ENCODE results near the gene TMIE.

TMIE gene

DNA sequence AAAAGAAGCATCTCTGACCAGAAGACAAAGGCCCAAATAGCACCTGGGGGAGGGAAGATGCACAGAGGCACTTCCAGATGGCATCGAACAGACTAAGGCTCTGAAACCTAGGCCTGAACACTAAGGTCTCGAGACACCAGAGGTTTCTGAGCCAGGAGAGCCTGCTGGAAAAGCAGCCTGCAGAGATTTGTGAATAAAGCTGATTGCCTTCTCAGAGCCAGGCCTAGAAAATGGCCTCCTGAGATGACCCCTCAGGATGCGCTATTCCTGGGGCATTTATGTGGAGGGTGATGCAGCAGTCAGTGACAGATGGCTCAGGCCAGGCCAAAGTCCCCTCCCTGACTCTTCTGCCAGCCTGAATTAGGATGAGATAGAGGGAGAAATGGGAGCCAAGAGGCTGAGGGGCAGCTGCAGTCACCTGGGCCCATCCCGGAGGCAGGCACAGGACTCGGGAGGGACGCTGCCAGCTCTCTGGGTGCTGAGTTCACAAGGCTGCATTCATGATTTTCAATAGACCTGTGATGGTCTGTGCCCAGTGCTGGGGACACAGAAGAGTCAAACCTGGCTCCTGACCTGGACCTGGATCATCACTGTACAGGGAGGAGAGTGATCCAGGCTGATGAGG lies 9.6 kb downstream of the TMIE start:
- H3K27ac ChIP-seq (ENCODE audit: low read length), result no peak overlapping the region
- H3K4me1 ChIP-seq (ENCODE audit: low read length), result peaks cover 11% of the 10 kb centered on the region
- no peak for TF ChIP-seq CTCF (IDR thresholded peaks at IDR 0.05; ENCODE audit: low read depth, low read length)
- no peak for TF ChIP-seq EZH2phosphoT487 (IDR thresholded peaks at IDR 0.05; ENCODE audit: low read depth)
- peaks cover 26% of the 10 kb centered on the region for H3K36me3 ChIP-seq (replicated peaks; ENCODE audit: low read depth, low read length)
- no peaks in the 10 kb centered on the region for H3K27me3 ChIP-seq (ENCODE audit: low read depth, low read length)
- H3K9ac ChIP-seq (ENCODE audit: low read length), result no peak overlapping the region
- no peaks in the 10 kb centered on the region for H3K79me2 ChIP-seq (ENCODE audit: low read length)
- no peaks in the 10 kb centered on the region for H3K9me3 ChIP-seq (ENCODE audit: insufficient read depth, low read length)
- H4K20me1 ChIP-seq (ENCODE audit: insufficient read depth, low read length), result peaks cover 9% of the 10 kb centered on the region
- H3K4me3 ChIP-seq (ENCODE audit: low read length), result no peak overlapping the region
- H2AFZ ChIP-seq (ENCODE audit: low read depth, low read length), result no peak overlapping the region
- no peak overlapping the region for H3K4me2 ChIP-seq (ENCODE audit: low read length)

DNA sequence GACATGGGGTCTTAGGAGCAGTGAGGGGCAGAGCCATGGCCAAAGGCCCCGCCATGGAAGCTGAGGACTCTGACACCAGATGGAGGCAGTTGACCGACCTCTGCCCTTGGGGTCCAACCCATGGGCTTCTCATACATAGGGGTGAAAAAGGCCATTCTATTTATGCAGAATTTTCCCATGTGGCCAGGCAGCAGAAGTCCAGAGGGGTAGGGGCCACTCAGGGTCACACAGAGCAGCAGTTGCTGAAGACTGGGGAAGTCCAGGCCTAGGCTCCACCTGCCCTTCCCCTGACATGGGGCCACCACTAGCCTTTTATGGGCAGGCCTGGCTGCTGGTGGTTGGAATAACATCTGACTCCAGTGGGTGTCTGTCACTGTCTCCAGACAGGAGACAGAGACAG lies 10.1 kb downstream of the TMIE start:
- Histone ChIP-seq H3K27ac (ENCODE audit: low read length) (no peak overlapping the region), H3K36me3 (replicated peaks; ENCODE audit: low read depth, low read length) (peaks cover 21% of the 10 kb centered on the region), H3K27me3 (ENCODE audit: low read depth, low read length) (no peaks in the 10 kb centered on the region), H3K4me2 (ENCODE audit: low read length) (no peak overlapping the region), H4K20me1 (ENCODE audit: insufficient read depth, low read length) (peaks cover 7% of the 10 kb centered on the region; the same call in 1 of the 2 replicates), H2AFZ (ENCODE audit: low read depth, low read length) (no peak overlapping the region), H3K79me2 (ENCODE audit: low read length) (no peaks in the 10 kb centered on the region), H3K9me3 (ENCODE audit: insufficient read depth, low read length) (no peaks in the 10 kb centered on the region), H3K9ac (ENCODE audit: low read length) (no peak overlapping the region), H3K4me1 (ENCODE audit: low read length) (peaks cover 11% of the 10 kb centered on the region), H3K4me3 (ENCODE audit: low read length) (no peak overlapping the region)
- TF ChIP-seq EZH2phosphoT487 (IDR thresholded peaks at IDR 0.05; ENCODE audit: low read depth) (no peak), CTCF (IDR thresholded peaks at IDR 0.05; ENCODE audit: low read depth, low read length) (no peak)

DNA sequence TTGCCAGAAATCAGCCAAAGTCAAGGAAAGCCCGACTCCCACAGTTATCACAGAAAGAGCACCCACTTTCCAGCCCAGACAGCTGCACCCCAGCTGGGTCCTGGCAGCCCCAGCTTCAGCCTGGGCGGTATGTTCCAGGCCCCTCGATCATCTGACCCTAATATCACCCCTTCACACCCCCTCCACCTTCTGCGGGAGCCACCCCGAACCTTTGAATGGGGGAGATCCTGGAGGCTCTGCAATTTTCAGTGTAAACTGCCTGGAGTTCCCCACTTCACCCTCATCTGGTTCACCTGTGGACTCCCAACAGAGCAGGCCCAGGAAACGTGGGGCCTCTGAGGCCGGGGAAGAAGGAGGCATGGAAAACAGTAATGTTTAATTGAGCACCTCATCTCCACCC lies 10.6 kb downstream of the TMIE start:
- H2AFZ ChIP-seq (ENCODE audit: low read depth, low read length), result no peak overlapping the region
- no peak for TF ChIP-seq EZH2phosphoT487 (IDR thresholded peaks at IDR 0.05; ENCODE audit: low read depth)
- TF ChIP-seq CTCF (IDR thresholded peaks at IDR 0.05; ENCODE audit: low read depth, low read length), result no peak

DNA sequence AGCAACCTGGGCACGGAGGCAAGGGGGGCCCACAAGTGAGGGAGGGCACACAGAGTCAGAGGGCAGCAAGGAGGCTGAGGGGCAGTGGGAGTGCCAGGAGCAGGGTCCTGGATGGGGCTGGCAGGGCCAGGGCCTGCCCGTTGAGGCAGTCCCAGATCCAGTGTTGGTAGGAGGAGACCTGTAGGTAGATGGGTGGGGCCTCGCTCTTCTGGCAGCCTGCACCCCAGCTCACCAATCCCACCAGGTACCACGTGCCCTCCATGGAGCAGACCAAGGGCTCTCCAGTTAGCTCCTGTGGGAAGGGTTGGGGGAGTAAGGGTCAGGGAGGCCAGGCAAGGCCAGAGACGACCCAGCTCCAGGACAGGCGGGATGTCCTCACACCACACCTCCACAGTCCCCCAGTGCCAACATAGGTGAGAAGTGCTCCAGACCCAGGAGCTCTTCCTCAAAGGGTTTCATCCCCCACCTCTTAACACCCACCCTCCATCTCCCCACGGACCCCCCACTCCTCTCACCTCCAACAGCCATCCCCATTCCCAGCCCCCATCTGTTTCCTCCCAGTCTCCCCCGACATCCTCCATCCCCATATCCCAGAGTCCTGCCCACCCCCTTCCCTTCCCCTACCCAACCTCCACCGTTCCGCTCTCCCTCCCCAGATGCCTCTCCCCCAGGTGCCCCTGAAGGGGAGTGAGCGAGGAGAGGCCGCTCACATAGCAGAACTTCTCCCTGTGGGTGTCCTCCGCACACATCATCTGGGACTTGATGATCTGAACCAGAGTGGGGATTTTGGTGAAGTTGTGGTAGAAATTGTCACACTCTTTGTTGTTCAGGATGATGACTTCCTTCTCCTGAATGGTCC lies 11.2 kb downstream of the TMIE start:
- Histone ChIP-seq H3K9ac (ENCODE audit: low read length) (no peak overlapping the region), H3K4me2 (ENCODE audit: low read length) (no peak overlapping the region), H3K79me2 (ENCODE audit: low read length) (no peaks in the 10 kb centered on the region), H3K27me3 (ENCODE audit: low read depth, low read length) (no peaks in the 10 kb centered on the region), H3K36me3 (replicated peaks; ENCODE audit: low read depth, low read length) (peaks cover 13% of the 10 kb centered on the region), H2AFZ (ENCODE audit: low read depth, low read length) (no peak overlapping the region), H3K27ac (ENCODE audit: low read length) (no peak overlapping the region), H3K4me1 (ENCODE audit: low read length) (peaks cover 11% of the 10 kb centered on the region), H3K9me3 (ENCODE audit: insufficient read depth, low read length) (no peaks in the 10 kb centered on the region), H3K4me3 (ENCODE audit: low read length) (no peak overlapping the region), H4K20me1 (ENCODE audit: insufficient read depth, low read length) (peaks cover 4% of the 10 kb centered on the region; the same call in 1 of the 2 replicates)
- no peak for TF ChIP-seq EZH2phosphoT487 (IDR thresholded peaks at IDR 0.05; ENCODE audit: low read depth)
- no peak for TF ChIP-seq CTCF (IDR thresholded peaks at IDR 0.05; ENCODE audit: low read depth, low read length)

More for the DNA sequence above, 10.6 kb downstream of the TMIE start:
- peaks cover 7% of the 10 kb centered on the region; the same call in 1 of the 2 replicates for H4K20me1 ChIP-seq (ENCODE audit: insufficient read depth, low read length)
- no peak overlapping the region for H3K4me3 ChIP-seq (ENCODE audit: low read length)
- no peak overlapping the region for H3K9ac ChIP-seq (ENCODE audit: low read length)
- no peak overlapping the region for H3K4me2 ChIP-seq (ENCODE audit: low read length)
- peaks cover 18% of the 10 kb centered on the region for H3K36me3 ChIP-seq (replicated peaks; ENCODE audit: low read depth, low read length)
- H3K27ac ChIP-seq (ENCODE audit: low read length), result no peak overlapping the region
- no peaks in the 10 kb centered on the region for H3K9me3 ChIP-seq (ENCODE audit: insufficient read depth, low read length)
- no peaks in the 10 kb centered on the region for H3K79me2 ChIP-seq (ENCODE audit: low read length)
- peaks cover 11% of the 10 kb centered on the region for H3K4me1 ChIP-seq (ENCODE audit: low read length)
- no peaks in the 10 kb centered on the region for H3K27me3 ChIP-seq (ENCODE audit: low read depth, low read length)
